Liver (tissue), 9 donors: Measurements from ENCODE around the gene GUCY2F. TPM values are rescaled to one million over a fixed set of nuclear protein-coding genes. Genes with fewer than 3 reads are reported as not detected.

Experiments used
- DNase-seq: peaks from one replicate; pipeline ENCODE4 v3.0.0-alpha.2; 2017; ENCODE audit warnings: low spot score
- H3K27ac ChIP-seq, 2 donors: one replicate each; pipeline ENCODE4 v1.7.0; 2013; ENCODE audit warnings: inconsistent platforms in 2 of 2, low read length in 2 of 2, control low read depth in 1 of 2, low read depth in 1 of 2, mild to moderate bottlenecking in 1 of 2
- H3K27me3 ChIP-seq, 4 donors: one replicate each; pipeline versions ENCODE4 v1.6.1 to v1.7.0; 2013; ENCODE audit warnings: low read length in 3 of 4, inconsistent platforms in 1 of 4, mild to moderate bottlenecking in 1 of 4, moderate library complexity in 1 of 4; ENCODE audit not compliant: control insufficient read depth in 4 of 4, insufficient read depth in 4 of 4
- H3K36me3 ChIP-seq, 4 donors: one replicate each; pipeline versions ENCODE4 v1.6.1 to v1.7.0; 2013; ENCODE audit warnings: low read length in 3 of 4, mild to moderate bottlenecking in 3 of 4, low read depth in 1 of 4, moderate library complexity in 1 of 4; ENCODE audit not compliant: control insufficient read depth in 4 of 4, insufficient read depth in 3 of 4
- H3K4me1 ChIP-seq, 4 donors: one replicate each; pipeline versions ENCODE4 v1.6.1 to v1.7.0; 2013; ENCODE audit warnings: low read length in 3 of 4, mild to moderate bottlenecking in 3 of 4, moderate library complexity in 1 of 4; ENCODE audit not compliant: control insufficient read depth in 4 of 4, insufficient read depth in 4 of 4
- H3K4me3 ChIP-seq, 3 donors: one replicate each; pipeline versions ENCODE4 v1.6.1 to v1.7.0; 2013; ENCODE audit warnings: low read length in 3 of 3, control low read depth in 1 of 3, low read depth in 1 of 3, mild to moderate bottlenecking in 1 of 3
- H3K9ac ChIP-seq, 2 donors: one replicate each; pipeline ENCODE4 v1.7.0; 2013; ENCODE audit warnings: low read length in 2 of 2, mild to moderate bottlenecking in 2 of 2, moderate library complexity in 2 of 2, control low read depth in 1 of 2, low read depth in 1 of 2
- H3K9me3 ChIP-seq, 4 donors: one replicate each; pipeline versions ENCODE4 v1.6.1 to v1.7.0; 2013; ENCODE audit warnings: low read length in 3 of 4; ENCODE audit not compliant: control insufficient read depth in 4 of 4
- FOXA1 ChIP-seq: IDR thresholded peaks from 2 replicates; pipeline ENCODE4 v1.6.1; 2016; ENCODE audit warnings: antibody characterized with exemption
- FOXA2 ChIP-seq: IDR thresholded peaks from 2 replicates; pipeline ENCODE4 v1.6.1; 2016; ENCODE audit warnings: antibody characterized with exemption
- GABPA ChIP-seq, 2 donors: IDR thresholded peaks in 1 of 2; conservative IDR thresholded peaks in 1 of 2; 2 replicates each; pipeline ENCODE4 v1.6.1; 2016; ENCODE audit warnings: antibody characterized with exemption in 2 of 2, mild to moderate bottlenecking in 1 of 2, moderate library complexity in 1 of 2
- HNF4A ChIP-seq, 2 donors: conservative IDR thresholded peaks; 2 replicates each; pipeline ENCODE4 v1.6.1; 2016; ENCODE audit warnings: antibody characterized with exemption in 2 of 2, mild to moderate bottlenecking in 2 of 2
- HNF4G ChIP-seq: IDR thresholded peaks from 2 replicates; pipeline ENCODE4 v1.6.1; 2016; ENCODE audit warnings: antibody characterized with exemption
- JUND ChIP-seq, 2 donors: IDR thresholded peaks; 2 replicates each; pipeline ENCODE4 v1.6.1; 2016; ENCODE audit warnings: antibody characterized with exemption in 2 of 2
- NR2F2 ChIP-seq: IDR thresholded peaks from 2 replicates; pipeline ENCODE4 v1.6.1; 2016; ENCODE audit warnings: antibody characterized with exemption
- RAD21 ChIP-seq, 2 donors: IDR thresholded peaks; 2 replicates each; pipeline ENCODE4 v1.6.1; 2016; ENCODE audit warnings: antibody characterized with exemption in 2 of 2, mild to moderate bottlenecking in 2 of 2
- RXRA ChIP-seq, 2 donors: IDR thresholded peaks; 2 replicates each; pipeline ENCODE4 v1.6.1; 2017 to 2018; ENCODE audit warnings: antibody characterized with exemption in 2 of 2, mild to moderate bottlenecking in 1 of 2
- SP1 ChIP-seq: IDR thresholded peaks from 2 replicates; pipeline ENCODE4 v1.6.1; 2018; ENCODE audit warnings: antibody characterized with exemption, mild to moderate bottlenecking
- TAF1 ChIP-seq: conservative IDR thresholded peaks from 2 replicates; pipeline ENCODE4 v1.6.1; 2016; ENCODE audit warnings: antibody characterized with exemption, mild to moderate bottlenecking
- YY1 ChIP-seq: IDR thresholded peaks from 2 replicates; pipeline ENCODE4 v1.6.1; 2016; ENCODE audit warnings: antibody characterized with exemption, mild to moderate bottlenecking
- WGBS: extraction: QIAGEN DNeasy Blood & Tissue Kit; methylation state at CpG from one replicate; pipeline ENCODE4 v1.1.7; 2013; 5-methylcytosine and 5-hydroxymethylcytosine counted together
- polyA plus RNA-seq, 2 donors: library from polyadenylated mRNA; stranded (reverse) in 1 of 2; unstranded in 1 of 2; fragments of 200-250 nt in 1 of 2; fragments of >200 nt in 1 of 2; fragmentation: Nextera tagmentation in 1 of 2; extraction: Ambion mirVana in 1 of 2; gene quantifications; one replicate each; pipeline versions ENCODE4 v1.2.1 to v1.2.3, GENCODE V29; 2013 to 2015
- total RNA-seq, 2 donors: library from RNA; depleted of rRNA; stranded (reverse); fragments of >200 nt; gene quantifications; one replicate each; pipeline ENCODE4 v1.2.3, GENCODE V29; 2014
- TF ChIP-seq, protein P1 (sequence below): IDR thresholded peaks from 2 replicates; pipeline ENCODE4 v1.6.1; 2016; ENCODE audit warnings: antibody characterized with exemption, mild to moderate bottlenecking
- TF ChIP-seq, protein P2 (sequence below): IDR thresholded peaks from 2 replicates; pipeline ENCODE4 v1.6.1; 2016; ENCODE audit warnings: antibody characterized with exemption
- TF ChIP-seq, protein P3 (sequence below): IDR thresholded peaks from 2 replicates; pipeline ENCODE4 v1.6.1; 2016; ENCODE audit warnings: antibody characterized with exemption
- TF ChIP-seq, protein P4 (sequence below): IDR thresholded peaks from 2 replicates; pipeline ENCODE4 v1.6.1; 2016; ENCODE audit warnings: antibody characterized with exemption
- TF ChIP-seq, protein P5 (sequence below): fragments of 150-350 bp; IDR thresholded peaks from 2 replicates; pipeline ENCODE4 v1.5.1; 2017; ENCODE audit warnings: improper control_type of control experiment, low read depth, low read length; ENCODE audit not compliant: missing input control
- donor health status: healthy.
- donor health status: healthy.
- donor health status: healthy.
- donor health status: healthy.
- donor health status: healthy.

The GUCY2F gene
- total and polyA plus RNA-seq, 4 donors: under 0.01 TPM; not detected in 2

DNA sequence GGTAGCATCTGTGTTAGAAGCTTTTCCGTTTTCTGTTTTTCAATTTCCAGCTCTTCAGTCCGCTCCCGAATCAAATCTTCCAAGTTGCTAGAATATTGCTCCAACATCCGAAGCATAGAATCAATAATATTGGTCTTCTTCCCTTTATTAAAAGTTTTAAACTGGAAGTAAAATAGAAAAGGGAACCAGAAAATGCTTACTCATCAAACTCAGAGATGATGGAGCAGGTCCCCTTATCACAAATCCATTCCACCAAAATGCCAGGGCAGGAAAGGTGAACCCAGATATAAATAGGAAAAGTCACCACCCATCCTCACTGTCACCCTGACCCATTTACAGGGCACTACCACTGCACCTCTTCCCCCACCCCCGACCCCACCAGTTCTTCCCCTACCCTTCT is 89.0 kb downstream of the GUCY2F start (continued):
- TF ChIP-seq, protein P1, sequence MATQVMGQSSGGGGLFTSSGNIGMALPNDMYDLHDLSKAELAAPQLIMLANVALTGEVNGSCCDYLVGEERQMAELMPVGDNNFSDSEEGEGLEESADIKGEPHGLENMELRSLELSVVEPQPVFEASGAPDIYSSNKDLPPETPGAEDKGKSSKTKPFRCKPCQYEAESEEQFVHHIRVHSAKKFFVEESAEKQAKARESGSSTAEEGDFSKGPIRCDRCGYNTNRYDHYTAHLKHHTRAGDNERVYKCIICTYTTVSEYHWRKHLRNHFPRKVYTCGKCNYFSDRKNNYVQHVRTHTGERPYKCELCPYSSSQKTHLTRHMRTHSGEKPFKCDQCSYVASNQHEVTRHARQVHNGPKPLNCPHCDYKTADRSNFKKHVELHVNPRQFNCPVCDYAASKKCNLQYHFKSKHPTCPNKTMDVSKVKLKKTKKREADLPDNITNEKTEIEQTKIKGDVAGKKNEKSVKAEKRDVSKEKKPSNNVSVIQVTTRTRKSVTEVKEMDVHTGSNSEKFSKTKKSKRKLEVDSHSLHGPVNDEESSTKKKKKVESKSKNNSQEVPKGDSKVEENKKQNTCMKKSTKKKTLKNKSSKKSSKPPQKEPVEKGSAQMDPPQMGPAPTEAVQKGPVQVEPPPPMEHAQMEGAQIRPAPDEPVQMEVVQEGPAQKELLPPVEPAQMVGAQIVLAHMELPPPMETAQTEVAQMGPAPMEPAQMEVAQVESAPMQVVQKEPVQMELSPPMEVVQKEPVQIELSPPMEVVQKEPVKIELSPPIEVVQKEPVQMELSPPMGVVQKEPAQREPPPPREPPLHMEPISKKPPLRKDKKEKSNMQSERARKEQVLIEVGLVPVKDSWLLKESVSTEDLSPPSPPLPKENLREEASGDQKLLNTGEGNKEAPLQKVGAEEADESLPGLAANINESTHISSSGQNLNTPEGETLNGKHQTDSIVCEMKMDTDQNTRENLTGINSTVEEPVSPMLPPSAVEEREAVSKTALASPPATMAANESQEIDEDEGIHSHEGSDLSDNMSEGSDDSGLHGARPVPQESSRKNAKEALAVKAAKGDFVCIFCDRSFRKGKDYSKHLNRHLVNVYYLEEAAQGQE: no peak
- TF ChIP-seq FOXA1 (no peak), TAF1 (no peak), SP1 (no peak), YY1 (no peak), HNF4A (conservative IDR thresholded peaks at IDR 0.05) (no peak), RXRA (IDR thresholded peaks at IDR 0.05) (no peak), HNF4G (no peak)
- TF ChIP-seq, protein P2, sequence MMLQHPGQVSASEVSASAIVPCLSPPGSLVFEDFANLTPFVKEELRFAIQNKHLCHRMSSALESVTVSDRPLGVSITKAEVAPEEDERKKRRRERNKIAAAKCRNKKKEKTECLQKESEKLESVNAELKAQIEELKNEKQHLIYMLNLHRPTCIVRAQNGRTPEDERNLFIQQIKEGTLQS: no peak

DNA sequence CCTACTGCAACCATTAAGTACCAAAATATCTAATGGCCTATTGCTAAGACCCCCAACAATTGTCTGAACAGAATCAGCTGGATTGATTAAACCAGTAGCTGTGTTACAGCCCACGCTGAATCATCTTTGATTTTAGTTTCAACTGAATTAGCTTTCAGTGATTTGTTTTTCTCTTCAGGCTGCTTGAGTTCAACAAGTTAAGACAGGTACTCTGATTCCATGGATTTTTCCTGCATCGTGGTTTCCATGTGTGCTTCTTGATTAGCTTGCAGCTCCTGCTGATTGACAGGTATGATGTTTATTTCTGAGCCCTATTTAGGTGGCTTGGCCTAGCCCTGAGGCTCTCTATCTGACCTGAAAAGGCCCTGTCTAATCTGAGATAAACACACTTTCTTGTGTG is 91.3 kb downstream of the GUCY2F start:
- Histone ChIP-seq H3K4me3 (no peak overlapping the region), H3K27me3 (peaks cover 0 to 6% (median 0%) of the 10 kb centered on the region in 4 donors), H3K27ac (no peak overlapping the region), H3K9ac (no peak overlapping the region), H3K9me3 (no peaks in the 10 kb centered on the region), H3K36me3 (no peaks in the 10 kb centered on the region), H3K4me1 (no peaks in the 10 kb centered on the region)
- WGBS: 73% methylated on average over 2 of the region's 2 CpGs
- no peak for DNase-seq
- TF ChIP-seq SP1: no peak
- TF ChIP-seq JUND (IDR thresholded peaks at IDR 0.05): no peak
- TF ChIP-seq GABPA (IDR thresholded peaks at IDR 0.05 in 1 of 2, conservative IDR thresholded peaks at IDR 0.05 in 1 of 2): no peak
- no peak for TF ChIP-seq HNF4A (conservative IDR thresholded peaks at IDR 0.05)
- no peak for TF ChIP-seq FOXA2
- no peak for TF ChIP-seq HNF4G
- TF ChIP-seq YY1: no peak
- TF ChIP-seq RAD21 (IDR thresholded peaks at IDR 0.05): no peak
- no peak for TF ChIP-seq NR2F2
- TF ChIP-seq, protein P3, sequence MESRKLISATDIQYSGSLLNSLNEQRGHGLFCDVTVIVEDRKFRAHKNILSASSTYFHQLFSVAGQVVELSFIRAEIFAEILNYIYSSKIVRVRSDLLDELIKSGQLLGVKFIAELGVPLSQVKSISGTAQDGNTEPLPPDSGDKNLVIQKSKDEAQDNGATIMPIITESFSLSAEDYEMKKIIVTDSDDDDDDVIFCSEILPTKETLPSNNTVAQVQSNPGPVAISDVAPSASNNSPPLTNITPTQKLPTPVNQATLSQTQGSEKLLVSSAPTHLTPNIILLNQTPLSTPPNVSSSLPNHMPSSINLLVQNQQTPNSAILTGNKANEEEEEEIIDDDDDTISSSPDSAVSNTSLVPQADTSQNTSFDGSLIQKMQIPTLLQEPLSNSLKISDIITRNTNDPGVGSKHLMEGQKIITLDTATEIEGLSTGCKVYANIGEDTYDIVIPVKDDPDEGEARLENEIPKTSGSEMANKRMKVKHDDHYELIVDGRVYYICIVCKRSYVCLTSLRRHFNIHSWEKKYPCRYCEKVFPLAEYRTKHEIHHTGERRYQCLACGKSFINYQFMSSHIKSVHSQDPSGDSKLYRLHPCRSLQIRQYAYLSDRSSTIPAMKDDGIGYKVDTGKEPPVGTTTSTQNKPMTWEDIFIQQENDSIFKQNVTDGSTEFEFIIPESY: no peak
- no peak for TF ChIP-seq RXRA (IDR thresholded peaks at IDR 0.05)

DNA sequence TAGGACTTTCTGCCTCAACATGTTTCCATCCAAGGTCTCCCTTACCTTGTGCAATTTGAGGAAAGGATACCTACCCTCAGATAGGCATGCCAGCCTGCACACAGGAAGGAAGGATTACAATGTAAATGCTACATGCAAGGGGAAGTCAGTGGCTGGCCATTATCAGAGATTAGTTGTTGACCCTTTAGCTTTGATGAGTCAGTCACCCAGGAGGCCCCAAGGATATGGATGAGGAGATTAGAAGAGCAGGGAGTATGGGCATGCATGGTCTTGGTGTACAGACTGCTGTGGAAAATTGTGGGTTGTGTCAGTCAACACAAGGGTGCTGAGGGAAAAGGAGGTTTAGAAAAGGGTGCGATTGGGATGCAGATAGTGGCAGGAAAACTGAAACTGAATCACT is 92.0 kb downstream of the GUCY2F start:
- Histone ChIP-seq H3K9me3 (no peaks in the 10 kb centered on the region), H3K36me3 (no peaks in the 10 kb centered on the region), H3K27ac (no peak overlapping the region), H3K4me1 (no peaks in the 10 kb centered on the region), H3K27me3 (peaks cover 0 to 2% (median 0%) of the 10 kb centered on the region in 4 donors), H3K9ac (no peak overlapping the region), H3K4me3 (no peak overlapping the region)
- 79% methylated on average over 1 of the region's 1 CpG for WGBS
- no peak for DNase-seq
- TF ChIP-seq, protein P4, sequence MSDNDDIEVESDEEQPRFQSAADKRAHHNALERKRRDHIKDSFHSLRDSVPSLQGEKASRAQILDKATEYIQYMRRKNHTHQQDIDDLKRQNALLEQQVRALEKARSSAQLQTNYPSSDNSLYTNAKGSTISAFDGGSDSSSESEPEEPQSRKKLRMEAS: no peak
- TF ChIP-seq NR2F2: no peak
- TF ChIP-seq FOXA2: no peak
- TF ChIP-seq, protein P5, sequence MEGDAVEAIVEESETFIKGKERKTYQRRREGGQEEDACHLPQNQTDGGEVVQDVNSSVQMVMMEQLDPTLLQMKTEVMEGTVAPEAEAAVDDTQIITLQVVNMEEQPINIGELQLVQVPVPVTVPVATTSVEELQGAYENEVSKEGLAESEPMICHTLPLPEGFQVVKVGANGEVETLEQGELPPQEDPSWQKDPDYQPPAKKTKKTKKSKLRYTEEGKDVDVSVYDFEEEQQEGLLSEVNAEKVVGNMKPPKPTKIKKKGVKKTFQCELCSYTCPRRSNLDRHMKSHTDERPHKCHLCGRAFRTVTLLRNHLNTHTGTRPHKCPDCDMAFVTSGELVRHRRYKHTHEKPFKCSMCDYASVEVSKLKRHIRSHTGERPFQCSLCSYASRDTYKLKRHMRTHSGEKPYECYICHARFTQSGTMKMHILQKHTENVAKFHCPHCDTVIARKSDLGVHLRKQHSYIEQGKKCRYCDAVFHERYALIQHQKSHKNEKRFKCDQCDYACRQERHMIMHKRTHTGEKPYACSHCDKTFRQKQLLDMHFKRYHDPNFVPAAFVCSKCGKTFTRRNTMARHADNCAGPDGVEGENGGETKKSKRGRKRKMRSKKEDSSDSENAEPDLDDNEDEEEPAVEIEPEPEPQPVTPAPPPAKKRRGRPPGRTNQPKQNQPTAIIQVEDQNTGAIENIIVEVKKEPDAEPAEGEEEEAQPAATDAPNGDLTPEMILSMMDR: no peak
- no peak for TF ChIP-seq FOXA1
- TF ChIP-seq, protein P1: no peak
- no peak for TF ChIP-seq HNF4A (conservative IDR thresholded peaks at IDR 0.05)
- TF ChIP-seq, protein P3: no peak
- no peak for TF ChIP-seq JUND (IDR thresholded peaks at IDR 0.05)
